Hematopoietic multipotent progenitor cell treated with erythropoietin and hydrocortisone succinate and interleukin-3 and kit ligand, for 8 days (in vitro differentiated cells): ENCODE results near the gene SPR.

ENCODE experiments used
- DNase-seq: peaks from one replicate; pipeline ENCODE4 v3.0.0-alpha.2; 2015

SPR gene

DNA sequence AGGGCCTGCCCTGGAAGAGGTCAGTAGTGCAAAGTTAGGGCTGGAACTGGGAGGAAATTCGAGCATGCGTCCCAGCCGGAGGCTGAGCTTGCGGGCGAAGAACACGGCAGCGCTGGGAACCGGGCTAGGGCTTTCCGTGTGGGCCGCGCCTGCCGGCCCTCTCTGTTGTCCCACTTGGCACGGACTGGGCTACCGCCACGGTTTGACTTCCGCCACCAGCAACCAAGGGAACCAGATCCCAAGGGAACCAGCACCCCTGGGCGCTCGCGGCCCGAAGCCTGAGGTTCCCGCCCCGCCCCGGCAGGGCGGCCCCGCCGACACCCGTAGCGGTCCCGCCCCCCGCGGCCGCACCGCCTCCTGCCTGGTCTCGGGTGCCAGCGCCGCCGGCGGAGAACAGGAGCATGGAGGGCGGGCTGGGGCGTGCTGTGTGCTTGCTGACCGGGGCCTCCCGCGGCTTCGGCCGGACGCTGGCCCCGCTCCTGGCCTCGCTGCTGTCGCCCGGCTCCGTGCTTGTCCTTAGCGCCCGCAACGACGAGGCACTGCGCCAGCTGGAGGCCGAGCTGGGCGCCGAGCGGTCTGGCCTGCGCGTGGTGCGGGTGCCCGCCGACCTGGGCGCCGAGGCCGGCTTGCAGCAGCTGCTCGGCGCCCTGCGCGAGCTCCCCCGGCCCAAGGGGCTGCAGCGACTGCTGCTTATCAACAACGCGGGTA is at the start of gene SPR:
Gene SPR, plus strand, starts transcription at position 377 of the 708 bp plus-strand sequence. Its CDS starts 25 bp downstream, at position 402.
- DNase-seq, result peak; percentile 66

DNA sequence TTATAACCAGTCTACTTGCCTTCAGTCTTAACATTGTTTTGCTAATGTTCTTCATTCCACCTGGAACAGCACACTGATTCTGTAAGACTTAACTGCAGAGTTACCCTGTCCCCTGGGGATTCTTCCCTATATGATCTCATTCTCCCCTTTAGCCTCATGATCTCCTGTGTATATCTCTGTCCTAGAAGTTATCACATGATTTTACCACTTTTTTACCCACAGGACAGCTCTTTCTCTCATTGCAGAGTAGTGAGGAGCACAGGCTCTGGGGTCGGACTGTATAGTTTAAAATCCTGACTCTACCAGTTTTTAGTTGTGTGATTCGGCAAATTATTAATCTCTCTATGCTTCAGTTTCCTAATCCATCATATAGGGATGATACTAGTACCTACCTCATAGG is 47.1 kb upstream of the SPR start:
- no peak for DNase-seq

DNA sequence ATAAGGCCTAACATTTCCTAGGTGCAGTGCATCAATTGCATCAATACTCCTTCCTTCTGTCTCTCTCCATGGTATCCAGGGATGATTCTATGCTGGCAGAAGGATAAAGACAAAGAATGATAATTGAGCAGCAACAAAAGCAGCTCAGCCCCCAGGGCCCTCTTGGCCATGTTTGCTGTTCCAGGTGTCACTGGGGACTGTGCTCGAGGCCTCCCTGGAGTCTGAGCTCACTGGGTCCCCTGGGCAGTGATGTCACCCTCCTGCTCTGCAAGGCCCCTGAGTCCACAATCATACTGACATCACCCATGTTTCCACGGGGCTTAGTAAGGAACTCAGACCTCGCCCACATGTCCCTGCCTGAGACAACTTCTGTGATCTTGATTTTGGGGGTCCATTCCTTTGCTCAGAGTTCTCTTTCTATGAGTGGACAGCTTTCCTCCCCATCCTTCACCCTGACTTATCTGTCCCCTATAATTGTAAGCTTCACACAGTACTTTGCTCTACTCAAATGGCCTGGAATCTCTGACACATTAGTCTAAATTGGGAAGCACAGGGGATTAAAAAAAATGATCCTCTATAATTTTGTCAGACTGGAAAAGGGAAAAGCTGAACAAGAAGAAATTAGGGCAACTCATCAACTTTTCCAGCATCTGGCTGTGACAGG is 45.6 kb upstream of the SPR start:
- DNase-seq, result no peak

DNA sequence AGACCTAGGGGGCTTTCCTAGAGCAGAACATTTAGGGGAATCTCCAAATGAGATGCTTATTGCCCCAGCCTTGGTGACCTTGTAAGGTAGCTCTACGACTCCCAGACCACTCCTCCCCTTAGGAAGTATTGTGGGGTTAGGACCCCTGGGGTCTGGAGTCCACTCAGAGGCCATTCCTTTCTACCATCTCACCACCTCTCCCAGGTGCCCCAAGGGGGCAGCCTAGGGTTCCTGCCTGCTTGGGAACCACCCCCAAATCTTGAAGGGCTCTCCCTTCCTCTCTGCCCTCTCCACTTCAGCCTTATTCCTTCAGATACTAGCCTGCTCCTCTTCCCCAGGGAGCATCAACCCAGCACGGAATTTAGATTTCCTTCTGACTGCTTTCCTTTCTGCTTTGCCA is 43.9 kb upstream of the SPR start:
- no peak for DNase-seq

DNA sequence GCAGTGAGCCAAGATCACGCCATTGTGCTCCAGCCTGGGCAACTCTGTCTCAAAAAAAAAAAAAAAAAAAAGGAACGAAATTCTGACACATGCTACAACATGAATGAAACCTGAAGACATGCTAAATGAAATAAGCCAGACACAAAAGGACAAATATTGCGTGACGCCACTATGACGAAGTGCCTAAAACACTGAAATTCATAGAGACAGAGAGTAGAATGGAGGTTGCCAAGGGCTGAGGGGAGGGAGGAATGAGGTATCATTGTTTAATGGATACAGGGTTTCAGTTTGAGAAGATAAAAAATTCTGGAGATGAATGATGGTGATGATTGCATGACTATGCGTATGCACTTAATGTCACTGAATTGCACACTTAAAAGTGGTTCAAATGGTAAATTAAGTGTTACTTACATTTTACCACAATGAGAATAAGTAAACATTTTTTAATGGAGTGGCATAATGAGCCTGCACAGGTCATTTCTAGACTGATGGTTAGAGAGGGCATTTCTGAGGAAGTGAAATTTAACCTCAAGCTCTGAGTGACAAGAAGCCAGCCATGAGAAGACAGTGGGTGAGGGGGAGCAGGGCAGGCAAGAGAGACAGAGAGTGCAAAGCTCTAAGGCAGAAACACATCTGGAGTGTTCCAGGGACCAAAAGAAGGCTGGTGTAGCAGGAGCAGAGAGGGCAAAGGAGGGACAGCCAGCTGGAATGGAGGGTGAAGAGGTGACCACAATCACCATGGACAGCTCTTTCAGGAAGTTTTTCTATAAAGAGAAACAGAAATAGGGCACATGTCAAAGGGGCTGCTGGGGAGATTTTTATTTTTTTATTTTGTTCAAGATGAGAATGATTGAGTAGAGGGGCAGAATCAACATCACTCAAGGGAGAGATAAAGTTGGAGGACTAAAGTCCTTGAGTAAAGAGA is 40.8 kb upstream of the SPR start:
- DNase-seq, result no peak

DNA sequence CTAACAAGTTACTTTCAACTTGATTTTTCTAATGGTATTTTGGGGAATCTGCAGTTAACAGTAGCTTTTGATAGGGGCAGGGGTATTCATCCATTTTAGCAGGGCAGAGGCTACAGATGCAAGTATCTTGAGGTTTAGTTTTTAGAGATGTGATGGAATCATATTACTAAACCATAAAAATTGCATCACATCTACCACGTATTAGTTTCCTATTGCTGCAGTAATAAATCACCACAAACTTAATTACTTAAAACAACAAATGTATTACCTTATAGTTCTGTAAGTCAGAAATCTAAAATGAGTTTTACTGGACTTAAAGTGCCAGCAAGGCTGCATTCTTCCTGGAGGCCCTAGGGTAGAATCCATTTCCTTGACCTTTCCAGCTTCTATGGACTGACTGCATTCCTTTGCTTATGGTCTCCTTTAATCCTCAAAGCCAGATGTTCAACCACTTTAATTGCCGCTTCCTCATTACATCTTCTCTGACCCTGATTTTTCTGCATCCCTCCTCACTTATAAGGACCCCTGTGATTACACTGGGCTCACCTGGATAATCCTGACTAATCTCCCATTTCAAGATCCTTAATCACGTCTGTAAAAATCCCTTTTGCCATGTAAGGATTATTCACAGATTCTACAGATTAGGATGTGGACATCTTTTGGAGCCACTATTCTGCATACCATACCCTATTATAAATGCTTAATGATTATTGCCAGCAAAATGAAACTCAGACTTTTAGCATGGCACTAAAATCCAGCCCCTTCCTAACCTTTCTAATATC is 39.5 kb upstream of the SPR start:
- DNase-seq, result no peak

DNA sequence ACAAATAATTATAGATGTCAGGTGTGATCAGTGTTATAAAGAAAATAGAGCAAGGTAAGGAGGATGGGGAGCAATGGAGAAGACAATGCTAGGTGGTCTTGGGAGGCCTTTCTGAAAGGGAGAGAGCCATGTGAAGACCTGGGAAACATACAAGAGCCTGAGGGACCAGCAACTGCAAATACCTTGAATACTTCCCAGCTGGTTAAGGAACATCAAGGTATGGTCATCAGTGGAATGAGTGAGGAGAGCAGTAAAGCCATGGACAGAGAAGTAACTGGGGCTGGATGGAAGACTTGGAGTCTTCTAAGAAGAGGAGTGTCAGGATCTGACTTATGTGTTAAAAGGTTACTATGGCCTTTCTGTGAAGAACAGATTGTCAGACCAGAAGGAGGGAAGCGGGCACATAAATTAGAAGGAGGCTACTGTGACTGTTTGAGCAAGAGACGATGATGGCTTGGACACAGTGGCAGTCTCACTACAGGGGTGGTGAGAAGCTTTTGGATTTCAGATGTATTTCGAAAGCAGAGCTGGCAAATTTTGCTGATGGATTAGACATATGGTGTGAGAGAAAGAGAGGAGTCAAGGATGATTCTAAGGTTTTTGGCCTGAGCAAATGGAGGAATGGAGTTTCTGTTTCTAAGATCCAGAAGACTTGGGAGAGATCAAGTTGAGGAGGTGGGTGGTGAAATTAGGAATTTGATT is 38.6 kb upstream of the SPR start:
- DNase-seq, result no peak

DNA sequence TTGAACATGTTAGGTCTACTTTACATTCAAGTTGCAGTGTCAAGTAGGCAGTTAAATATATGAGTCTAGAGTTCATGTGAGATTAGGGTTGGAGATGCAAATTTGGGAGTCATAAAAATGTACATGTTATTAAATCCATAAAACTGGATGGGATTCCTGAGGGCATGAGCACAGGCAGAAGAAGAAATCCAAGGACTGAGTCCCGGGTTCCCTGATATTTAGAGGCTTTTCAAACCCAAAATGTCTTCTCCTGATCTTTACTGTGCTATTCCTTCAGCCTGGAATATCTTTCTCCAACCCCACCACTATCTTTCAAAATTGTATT is 38.1 kb upstream of the SPR start:
- no peak for DNase-seq

DNA sequence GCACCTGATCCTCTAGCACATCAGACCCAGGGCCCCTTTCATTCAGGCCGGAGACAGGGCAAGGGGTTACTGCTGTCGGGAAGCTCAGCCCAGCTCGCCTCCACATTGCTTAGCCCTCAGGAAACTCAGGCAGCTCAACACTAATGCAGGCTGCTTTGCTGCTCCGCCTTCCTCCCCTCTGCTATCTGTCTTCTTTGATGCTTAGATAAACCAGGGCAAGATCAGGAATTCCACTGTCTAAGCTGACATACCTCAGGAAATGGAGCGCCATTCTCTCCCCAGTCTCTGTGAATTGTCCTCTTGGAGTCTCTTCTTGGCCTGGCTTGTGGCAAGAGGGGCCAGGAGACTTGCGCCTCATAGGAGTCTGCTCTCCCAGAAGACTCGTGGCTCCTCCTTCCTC is 35.9 kb upstream of the SPR start:
- no peak for DNase-seq

DNA sequence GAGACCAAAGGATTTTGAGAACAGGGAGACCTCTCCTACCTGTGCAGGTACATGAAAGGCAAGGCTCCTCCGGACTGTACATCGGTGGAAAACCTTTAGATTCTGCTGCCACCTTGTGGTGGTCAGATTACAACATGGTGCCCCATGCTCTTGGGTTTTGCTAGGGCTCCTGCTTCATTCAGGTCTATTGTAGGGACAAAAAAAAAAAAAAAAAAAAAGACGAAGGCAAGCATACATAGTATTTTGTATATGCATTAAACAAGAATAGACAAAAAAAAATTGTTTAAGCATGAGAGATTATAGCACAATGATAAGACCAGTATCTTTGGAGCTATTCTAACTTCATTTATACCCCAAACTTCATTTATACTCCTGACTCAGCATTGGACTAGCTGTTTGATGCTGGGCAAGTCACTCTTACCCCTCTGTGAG is 27.4 kb upstream of the SPR start:
- DNase-seq, result peak; percentile 63

DNA sequence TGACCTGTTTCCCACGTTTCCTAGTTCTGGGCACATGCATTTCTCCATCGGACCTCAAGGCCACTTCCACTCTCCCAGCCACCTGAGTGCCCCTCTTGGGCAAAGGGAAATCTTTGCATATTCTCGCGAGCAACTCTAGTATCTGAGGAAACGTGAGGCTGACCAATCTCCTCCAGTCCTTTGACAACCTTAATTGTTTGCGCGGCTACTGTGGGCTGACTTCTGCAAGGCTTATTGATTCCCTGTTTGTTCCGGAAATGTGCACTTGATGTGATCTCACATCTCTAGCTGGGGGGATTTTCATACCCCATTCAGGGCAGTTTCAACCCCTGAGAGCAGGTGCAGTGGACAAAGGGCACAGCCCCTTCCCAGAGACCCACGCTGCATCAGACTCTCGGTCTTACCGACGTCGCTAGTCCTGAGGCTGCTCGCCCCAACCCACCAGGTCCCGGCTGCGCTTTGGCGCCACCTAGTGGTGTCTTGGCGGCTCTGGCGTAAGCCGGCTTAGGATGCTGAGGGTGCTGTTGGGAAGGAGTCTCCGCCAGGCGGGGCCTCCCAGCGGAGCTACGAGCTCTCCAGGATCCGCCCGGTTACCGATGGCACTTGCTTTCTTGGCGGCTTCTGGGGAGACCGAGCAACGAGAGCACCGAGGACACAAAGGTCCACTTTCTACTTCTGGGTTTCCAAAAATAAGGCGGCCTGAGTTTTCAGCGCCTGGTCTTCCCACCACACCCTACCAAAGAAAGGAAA is 24.8 kb upstream of the SPR start:
- DNase-seq, result peak; percentile 81

DNA sequence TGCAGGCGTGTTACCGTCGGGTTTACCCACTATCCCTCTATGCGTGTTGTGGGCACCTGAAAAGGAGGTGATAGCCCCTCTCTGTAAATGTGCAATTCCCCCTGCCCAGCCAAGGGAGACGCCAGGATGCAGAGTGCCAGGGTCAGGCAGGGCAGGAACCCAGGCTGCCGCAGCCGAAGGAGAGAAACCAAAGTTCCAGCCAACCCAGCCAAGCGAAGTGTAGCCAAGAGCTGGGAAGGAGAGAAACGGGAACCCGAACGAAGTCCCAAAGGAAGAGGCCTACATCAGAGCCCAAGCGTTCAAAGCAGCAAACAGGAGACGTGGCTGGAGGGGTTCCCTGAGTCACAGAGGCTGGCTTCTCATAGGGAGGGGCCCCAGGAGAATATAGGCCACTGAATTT is 24.2 kb upstream of the SPR start:
- no peak for DNase-seq

DNA sequence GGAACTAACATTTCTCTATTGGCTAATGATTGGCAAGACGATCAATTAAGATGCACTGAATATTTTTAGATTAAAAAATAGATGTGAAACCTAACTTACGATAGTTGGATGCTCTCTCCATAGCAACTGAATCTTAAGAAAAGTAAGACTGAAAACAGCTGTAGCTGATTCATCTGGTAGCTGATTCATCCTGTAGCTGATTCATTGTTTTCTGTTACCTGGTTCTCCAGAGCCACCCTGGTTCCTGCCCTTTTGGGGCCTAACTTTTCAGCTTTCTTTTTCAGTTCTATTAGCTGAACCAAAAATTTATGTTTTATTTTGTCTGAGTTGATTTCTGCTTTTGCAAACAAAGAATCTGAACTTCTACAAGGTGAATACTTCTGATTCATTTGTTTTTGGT is 22.7 kb upstream of the SPR start:
- no peak for DNase-seq

DNA sequence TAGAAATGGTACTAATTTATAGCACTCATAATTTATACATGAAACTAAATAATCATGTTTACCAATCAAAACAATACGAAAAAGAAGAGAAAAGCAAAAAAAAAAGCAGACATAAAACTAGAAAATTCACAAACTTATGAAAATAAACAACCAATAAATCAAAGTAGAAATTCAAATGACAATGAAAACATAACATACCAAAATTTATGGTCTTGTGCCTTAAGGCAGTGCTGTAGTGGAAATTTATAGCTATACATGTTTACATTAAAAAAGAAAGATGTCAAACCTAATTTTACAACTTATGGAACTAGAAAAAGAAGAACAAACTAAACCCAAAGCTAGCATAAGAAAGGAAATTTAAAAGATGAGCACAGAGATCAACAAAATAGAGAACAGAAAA is 16.1 kb upstream of the SPR start:
- DNase-seq, result no peak

DNA sequence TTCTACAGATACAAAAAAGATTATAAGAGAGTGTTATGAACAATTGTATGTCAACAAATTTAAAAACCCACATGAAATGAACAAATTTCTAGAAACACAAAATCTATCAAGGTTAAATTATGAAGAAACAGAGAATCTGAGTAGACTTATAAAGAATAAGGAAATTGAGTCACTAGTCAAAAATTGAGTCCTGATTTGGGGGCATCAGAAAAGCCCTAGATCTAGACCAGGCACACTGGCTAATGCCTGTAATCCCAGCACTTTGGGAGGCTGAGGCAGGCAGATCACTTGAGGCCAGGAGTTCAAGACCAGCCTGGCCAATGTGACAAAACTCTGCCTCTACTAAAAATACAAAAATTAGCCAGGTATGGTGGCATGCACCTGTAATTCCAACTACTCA is 15.3 kb upstream of the SPR start:
- DNase-seq, result no peak

DNA sequence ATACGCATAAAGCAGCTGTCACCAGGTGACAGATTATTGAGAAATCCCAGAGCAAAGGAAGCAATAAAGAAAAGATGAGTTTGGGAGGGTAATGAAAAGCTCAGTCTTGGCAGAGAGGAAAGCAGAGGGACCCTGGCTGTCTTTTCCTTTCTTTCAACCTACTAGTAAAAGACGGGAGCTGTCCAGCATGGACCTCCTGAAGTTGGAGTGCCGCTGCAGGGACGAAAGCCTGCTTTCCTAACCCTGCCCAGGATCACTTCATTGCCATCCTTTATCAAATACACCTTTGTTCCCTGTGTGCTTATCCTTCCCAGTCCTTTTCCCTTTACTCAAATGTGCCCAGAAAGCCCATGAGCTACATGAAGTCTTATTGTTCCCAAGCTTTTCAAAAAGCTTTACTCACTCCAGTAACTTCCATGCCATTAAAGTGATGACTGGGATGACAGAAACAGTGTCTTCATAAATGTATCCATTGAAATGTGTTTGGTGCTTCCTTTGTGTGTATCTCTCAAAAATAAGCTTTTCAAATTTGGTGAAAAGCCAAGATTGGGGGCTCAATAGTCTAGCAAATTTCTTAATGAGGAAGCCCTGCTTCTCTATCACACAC is 3.7 kb upstream of the SPR start:
- peak; percentile 28 for DNase-seq

DNA sequence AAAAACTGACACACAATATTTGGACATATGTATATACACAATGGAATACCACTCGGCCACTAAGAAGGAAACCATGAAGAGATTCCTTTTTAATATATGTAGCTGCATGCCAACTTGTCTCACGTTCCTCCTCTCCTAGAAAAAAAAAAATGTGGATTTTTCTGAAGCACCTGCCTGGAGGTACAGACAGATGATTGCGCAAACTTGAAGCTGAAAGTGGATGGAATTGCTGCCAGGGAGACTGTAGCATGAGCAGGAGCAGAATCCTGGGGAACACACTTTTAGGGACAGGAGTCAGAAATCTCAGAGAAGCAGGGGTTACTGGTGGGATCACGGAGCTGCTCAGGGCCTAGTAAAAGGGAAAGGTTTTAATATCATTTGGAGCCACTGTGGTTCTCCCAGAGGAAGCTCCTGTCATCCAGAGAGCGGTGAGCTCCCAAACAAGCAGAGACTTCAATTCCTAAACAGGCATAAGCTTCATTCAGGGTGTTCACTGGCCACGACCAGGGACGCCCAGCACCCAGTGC is 640 bp upstream of the SPR start:
- no peak for DNase-seq

DNA sequence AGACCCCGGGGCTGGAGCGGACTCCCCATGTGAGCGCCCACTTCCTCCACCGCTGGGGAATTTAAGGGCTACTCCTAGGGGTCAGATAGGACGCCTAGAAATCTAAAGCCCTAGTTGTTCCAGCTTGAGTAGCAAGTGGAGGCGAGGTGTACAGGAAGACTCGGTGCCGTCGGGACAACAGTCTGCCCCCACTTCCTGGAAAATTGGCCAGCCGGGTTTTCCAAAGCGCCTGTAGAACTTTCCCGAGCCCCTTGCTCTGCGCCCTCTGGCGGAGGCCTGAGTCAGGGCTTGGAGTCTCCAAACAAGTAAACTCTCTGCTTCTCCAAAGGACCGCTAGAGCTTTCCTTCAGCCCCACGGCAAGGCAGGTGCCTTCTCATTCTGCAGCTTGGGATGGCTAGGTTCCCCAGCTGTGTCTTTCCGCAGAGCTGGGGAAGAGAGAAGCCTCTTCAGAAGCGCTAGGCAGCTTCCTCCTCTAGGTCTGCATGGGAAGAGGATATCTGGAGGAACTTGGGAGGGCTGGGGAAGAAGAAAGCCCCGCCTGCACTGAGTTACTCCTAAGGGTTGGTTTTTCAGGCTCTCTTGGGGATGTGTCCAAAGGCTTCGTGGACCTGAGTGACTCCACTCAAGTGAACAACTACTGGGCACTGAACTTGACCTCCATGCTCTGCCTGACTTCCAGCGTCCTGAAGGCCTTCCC is 681 bp downstream of the SPR start:
- DNase-seq, result peak; percentile 81

DNA sequence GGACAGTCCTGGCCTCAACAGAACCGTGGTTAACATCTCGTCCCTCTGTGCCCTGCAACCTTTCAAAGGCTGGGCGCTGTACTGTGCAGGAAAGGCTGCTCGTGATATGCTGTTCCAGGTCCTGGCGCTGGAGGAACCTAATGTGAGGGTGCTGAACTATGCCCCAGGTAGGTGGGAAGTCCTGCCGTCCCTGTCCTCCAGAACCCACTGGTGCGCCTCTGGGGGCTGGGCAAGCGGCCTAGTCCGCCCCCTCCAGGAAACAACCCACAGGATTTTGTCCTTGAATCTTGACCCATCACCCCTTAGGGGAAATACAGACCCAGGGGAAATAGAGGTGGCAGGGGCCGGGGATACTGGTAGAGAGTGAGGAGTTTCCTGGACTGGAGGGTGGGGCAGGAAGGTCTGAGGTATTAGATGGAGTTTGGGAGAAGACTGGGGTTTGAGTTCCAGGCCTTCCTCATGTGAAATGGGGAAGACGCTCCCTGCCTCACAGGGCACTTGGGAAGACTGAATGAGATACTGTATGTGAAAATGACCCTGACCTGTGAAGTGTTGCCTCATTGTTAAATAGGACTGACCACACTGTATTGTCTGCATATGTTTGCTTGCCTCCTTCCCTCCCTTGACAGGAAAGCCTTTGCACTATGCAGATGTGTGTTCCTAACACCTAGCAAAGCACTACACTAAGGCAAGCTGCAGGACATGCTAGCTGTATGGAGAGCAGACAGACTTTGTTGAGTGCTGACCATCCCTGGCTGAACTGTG is 1.4 kb downstream of the SPR start:
- no peak for DNase-seq
